GM12878 (cell line): ENCODE data around the gene CCN5. TPM values are rescaled to one million over a fixed set of nuclear protein-coding genes. Genes with fewer than 3 reads are reported as not detected.

Source experiments
- ATF2 ChIP-seq: IDR thresholded peaks from 2 replicates; pipeline ENCODE4 v1.6.1; 2012; ENCODE audit warnings: low read length, inconsistent platforms
- BACH1 ChIP-seq: fragments of 450-650 bp; IDR thresholded peaks from 2 replicates; pipeline ENCODE4 v1.6.1; 2017; ENCODE audit warnings: mild to moderate bottlenecking, borderline replicate concordance
- BMI1 ChIP-seq: fragments of 450-650 bp; IDR thresholded peaks from 2 replicates; pipeline ENCODE4 v1.6.1; 2016; ENCODE audit warnings: mild to moderate bottlenecking, moderate library complexity, borderline replicate concordance
- CEBPZ ChIP-seq: fragments of 150-350 bp; IDR thresholded peaks from 2 replicates; pipeline ENCODE4 v1.6.1; 2016; ENCODE audit warnings: low read depth, low read length
- E2F4 ChIP-seq: IDR thresholded peaks from 2 replicates; pipeline ENCODE4 v1.6.1; 2012; ENCODE audit warnings: low read depth, low read length, improper control_type of control experiment
- FOXK2 ChIP-seq: fragments of 450-650 bp; IDR thresholded peaks from 2 replicates; pipeline ENCODE4 v1.6.1; 2017; ENCODE audit warnings: mild to moderate bottlenecking, moderate library complexity
- IRF4 ChIP-seq: IDR thresholded peaks from 2 replicates; pipeline ENCODE4 v1.6.1; 2011; ENCODE audit warnings: low read depth, low read length
- JUNB ChIP-seq: IDR thresholded peaks from 2 replicates; pipeline ENCODE4 v1.6.1; 2016; ENCODE audit warnings: antibody characterized with exemption, mild to moderate bottlenecking
- KDM1A ChIP-seq: fragments of 200-600 bp; sonication (generic); IDR thresholded peaks from 2 replicates; pipeline ENCODE4 v1.6.1; 2016; ENCODE audit warnings: borderline replicate concordance
- NR2C1 ChIP-seq: fragments of 450-650 bp; IDR thresholded peaks from 2 replicates; pipeline ENCODE4 v1.6.1; 2017; ENCODE audit warnings: antibody characterized with exemption, mild to moderate bottlenecking, moderate library complexity
- RFX5 ChIP-seq: IDR thresholded peaks from 2 replicates; pipeline ENCODE4 v1.6.1; 2011; ENCODE audit warnings: low read depth, low read length, improper control_type of control experiment
- YBX1 ChIP-seq: fragments of 450-650 bp; IDR thresholded peaks from 2 replicates; pipeline ENCODE4 v1.6.1; 2016; ENCODE audit warnings: antibody characterized with exemption
- polyA plus RNA-seq, 11 experiments: library from polyadenylated mRNA; depleted of rRNA in 4 of 11; unstranded in 6 of 11; stranded (reverse) in 5 of 11; fragments of >200 nt; fragmentation: Nextera tagmentation in 4 of 11; fragmentation: Illumina TruSeq in 1 of 11; extraction: Ambion mirVana in 4 of 11; extraction: Trizol in 1 of 11; gene quantifications; 1 replicate in 1 of 11; 2 replicates in 10 of 11; pipeline versions ENCODE4 v1.2.1 to v1.2.3, GENCODE V29; 2011 to 2016; ENCODE audit warnings: inconsistent platforms in 2 of 11, missing spikeins in 2 of 11, low read depth in 1 of 11
- total RNA-seq, 4 experiments: library from RNA; depleted of rRNA in 3 of 4; stranded (reverse); fragments of >200 nt in 3 of 4; fragmentation: Illumina TruSeq in 1 of 4; extraction: Trizol in 1 of 4; gene quantifications; 2 replicates each; pipeline versions ENCODE4 v1.2.1 to v1.2.3, GENCODE V29; 2013 to 2021

The CCN5 gene
- total and polyA plus RNA-seq, 10 of the 15 experiments (the other 5 are each of a cell fraction or from before 2014, with no cell fraction given), result 0.14 to 0.15 TPM; not detected in 8

- no peak for TF ChIP-seq CEBPZ
- TF ChIP-seq NR2C1, result no peak
- TF ChIP-seq BACH1, result no peak
- TF ChIP-seq JUNB, result no peak
- TF ChIP-seq ATF2, result no peak
- no peak for TF ChIP-seq RFX5
- TF ChIP-seq KDM1A, result no peak
- TF ChIP-seq BMI1, result no peak
- TF ChIP-seq IRF4, result no peak
- no peak for TF ChIP-seq FOXK2
- TF ChIP-seq E2F4, result no peak
- TF ChIP-seq YBX1, result no peak
Measured at GRCh38 chr20:44684047-44684967, 30.9 kb upstream of the CCN5 start (continued).
